Activated B cell treated with CpG ODN at 0.5 μM for 24 hours (primary cell): ENCODE measurements around the gene MLPH. TPM values are rescaled to one million over a fixed set of nuclear protein-coding genes. Genes with fewer than 3 reads are reported as not detected.

Experiments
- ATAC-seq: fragments of 200-7000 bp; cut with Tn5 transposase; one replicate; pipeline ENCODE4 v1.10.0; 2021; ENCODE audit warnings: low read depth, mild to moderate bottlenecking, moderate library complexity
- CTCF ChIA-PET: fragments of 350-600 bp; sonication (Branson Sonifier 250); formaldehyde crosslinking; loops from one replicate; lab custom pipeline; 2021; ENCODE audit warnings: antibody characterized with exemption; lab: Charles Lee
- POLR2A ChIA-PET: fragments of 350-600 bp; sonication (Branson Sonifier 250); formaldehyde crosslinking; loops from one replicate; lab custom pipeline; 2021; ENCODE audit warnings: antibody characterized with exemption; lab: Charles Lee
- DNase-seq: peaks from one replicate; pipeline ENCODE4 v3.0.0; 2022
- H3K27ac Mint-ChIP-seq: one replicate; pipeline ENCODE4 v1.8.0; 2020; ENCODE audit warnings: mixed read lengths
- H3K27me3 Mint-ChIP-seq: one replicate; pipeline ENCODE4 v1.8.0; 2021; ENCODE audit warnings: mixed read lengths
- H3K36me3 Mint-ChIP-seq: one replicate; pipeline ENCODE4 v1.8.0; 2021; ENCODE audit warnings: low read depth, mixed read lengths
- H3K4me1 Mint-ChIP-seq: one replicate; pipeline ENCODE4 v1.8.0; 2021; ENCODE audit warnings: mixed read lengths
- H3K4me3 Mint-ChIP-seq: one replicate; pipeline ENCODE4 v1.8.0; 2020; ENCODE audit warnings: mild to moderate bottlenecking, mixed read lengths
- H3K9me3 Mint-ChIP-seq: one replicate; pipeline ENCODE4 v1.8.0; 2020; ENCODE audit warnings: mixed read lengths
- intact Hi-C: fragments of 100-400 bp; cut with micrococcal nuclease; formaldehyde crosslinking; loops from one replicate; pipeline ENCODE4 v1.15.1; 2024
- total RNA-seq: library from RNA; stranded (reverse); gene quantifications from 2 replicates; pipeline ENCODE4 v1.2.3, GENCODE V29; 2022
- TF ChIP-seq, protein P1 (sequence below): fragments of 200-600 bp; IDR thresholded peaks from one replicate; pipeline ENCODE4 v1.8.0; 2022; ENCODE audit warnings: antibody characterized with exemption, mild to moderate bottlenecking

MLPH gene
- not detected in 2 replicates for total RNA-seq

GRCh38 chr2:237486819-237487448 lies at the start of gene MLPH:
Gene MLPH, plus strand, starts transcription at chr2:237487251. Its CDS starts 6,176 bp downstream, at chr2:237493427.
- no peak for DNase-seq
- intact Hi-C loops: no loop called here
- H3K4me1 Mint-ChIP-seq: peaks cover 3% of the 10 kb centered on the region
- no peak for ATAC-seq
- no peak within 1 kb of the TSS for H3K27ac Mint-ChIP-seq
- ChIA-PET POLR2A (no interaction called here), CTCF (no interaction called here)
- no peaks in the 10 kb centered on the region for H3K36me3 Mint-ChIP-seq
- TF ChIP-seq, protein P1, sequence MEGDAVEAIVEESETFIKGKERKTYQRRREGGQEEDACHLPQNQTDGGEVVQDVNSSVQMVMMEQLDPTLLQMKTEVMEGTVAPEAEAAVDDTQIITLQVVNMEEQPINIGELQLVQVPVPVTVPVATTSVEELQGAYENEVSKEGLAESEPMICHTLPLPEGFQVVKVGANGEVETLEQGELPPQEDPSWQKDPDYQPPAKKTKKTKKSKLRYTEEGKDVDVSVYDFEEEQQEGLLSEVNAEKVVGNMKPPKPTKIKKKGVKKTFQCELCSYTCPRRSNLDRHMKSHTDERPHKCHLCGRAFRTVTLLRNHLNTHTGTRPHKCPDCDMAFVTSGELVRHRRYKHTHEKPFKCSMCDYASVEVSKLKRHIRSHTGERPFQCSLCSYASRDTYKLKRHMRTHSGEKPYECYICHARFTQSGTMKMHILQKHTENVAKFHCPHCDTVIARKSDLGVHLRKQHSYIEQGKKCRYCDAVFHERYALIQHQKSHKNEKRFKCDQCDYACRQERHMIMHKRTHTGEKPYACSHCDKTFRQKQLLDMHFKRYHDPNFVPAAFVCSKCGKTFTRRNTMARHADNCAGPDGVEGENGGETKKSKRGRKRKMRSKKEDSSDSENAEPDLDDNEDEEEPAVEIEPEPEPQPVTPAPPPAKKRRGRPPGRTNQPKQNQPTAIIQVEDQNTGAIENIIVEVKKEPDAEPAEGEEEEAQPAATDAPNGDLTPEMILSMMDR: no peak
- peaks cover 14% of the 10 kb centered on the region for H3K9me3 Mint-ChIP-seq
- peaks cover 34% of the 10 kb centered on the region for H3K27me3 Mint-ChIP-seq
- no peak within 1 kb of the TSS for H3K4me3 Mint-ChIP-seq

DNA sequence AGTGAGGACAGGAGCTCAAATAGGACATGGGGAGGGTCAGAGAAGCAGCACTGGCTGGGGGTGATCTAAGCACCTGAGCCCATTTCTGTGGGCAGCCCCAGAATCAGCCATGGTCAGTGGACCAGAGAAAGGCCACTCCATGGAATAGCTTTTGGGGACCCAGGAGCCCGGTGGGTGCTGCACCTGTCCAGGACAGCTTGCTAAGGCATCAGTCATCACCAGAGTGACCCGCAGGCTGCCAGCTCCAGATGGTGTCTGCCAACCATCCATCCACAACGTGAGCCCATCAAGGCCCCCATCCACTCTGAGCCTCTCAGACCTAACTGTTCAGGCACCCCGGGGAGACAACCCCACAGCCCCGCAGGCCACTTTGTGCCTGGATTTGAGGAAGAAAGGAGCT lies 49.5 kb upstream of the MLPH start:
- Mint-ChIP-seq H3K4me1 (peaks cover 19% of the 10 kb centered on the region), H3K4me3 (no peak overlapping the region), H3K27ac (no peak overlapping the region), H3K27me3 (peaks cover 9% of the 10 kb centered on the region), H3K9me3 (peaks cover 2% of the 10 kb centered on the region), H3K36me3 (no peaks in the 10 kb centered on the region)
- DNase-seq: no peak
- no peak for ATAC-seq
- POLR2A ChIA-PET: no interaction called here
- CTCF ChIA-PET: no interaction called here
- TF ChIP-seq, protein P1: no peak
- intact Hi-C loops: no loop called here

DNA sequence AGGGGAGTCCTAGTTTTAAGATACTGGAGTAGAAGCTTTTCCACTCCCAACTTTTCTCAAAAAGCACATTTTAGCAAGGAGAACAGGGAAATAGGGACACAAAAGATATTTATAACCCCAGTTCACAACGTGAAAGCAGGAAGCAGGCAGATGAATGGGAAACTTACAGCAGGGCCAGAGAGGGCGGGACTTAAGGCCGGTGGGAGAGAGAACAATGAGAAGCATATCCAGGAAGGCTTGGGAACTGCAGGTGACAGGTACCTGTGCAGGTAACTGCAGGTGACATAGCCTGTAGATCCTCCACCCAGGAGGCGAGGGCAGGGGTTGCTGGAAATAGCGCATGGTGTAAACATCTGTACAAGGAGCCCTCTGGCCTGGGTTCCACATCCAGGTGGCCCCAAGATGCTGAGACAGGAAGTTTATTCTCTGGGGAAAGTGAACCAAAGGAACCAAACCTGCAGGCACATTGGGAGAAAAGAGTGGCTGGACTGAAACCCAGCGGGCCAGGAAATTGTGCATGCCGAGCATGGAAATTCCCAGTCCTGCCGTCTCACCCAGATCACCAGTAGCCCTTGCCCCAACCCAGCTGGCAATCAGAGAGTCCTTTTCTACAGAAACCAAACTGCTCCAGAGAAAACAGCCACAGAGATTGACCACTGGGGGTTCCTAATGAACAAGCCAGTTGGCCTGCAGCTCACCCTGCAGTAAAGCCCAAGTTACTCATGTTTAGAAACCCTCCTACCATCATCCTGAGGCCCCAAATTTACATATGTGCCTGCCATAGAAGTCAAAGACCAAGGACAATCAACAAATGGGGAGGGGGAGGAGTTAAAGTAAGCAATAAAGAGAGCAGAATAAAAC lies 48.7 kb upstream of the MLPH start:
- POLR2A ChIA-PET: no interaction called here
- ATAC-seq (no peak), DNase-seq (no peak)
- TF ChIP-seq, protein P1: no peak
- Mint-ChIP-seq H3K4me1 (peaks cover 14% of the 10 kb centered on the region), H3K4me3 (no peak overlapping the region), H3K27ac (no peak overlapping the region), H3K9me3 (peaks cover 2% of the 10 kb centered on the region), H3K36me3 (no peaks in the 10 kb centered on the region), H3K27me3 (peaks cover 7% of the 10 kb centered on the region)
- intact Hi-C loops: no loop called here
- CTCF ChIA-PET: no interaction called here

- H3K9me3 Mint-ChIP-seq: peaks cover 2% of the 10 kb centered on the region
- no peak for ATAC-seq
- POLR2A ChIA-PET: no interaction called here
Measured at GRCh38 chr2:237440819-237441281, 46.2 kb upstream of the MLPH start.

More at GRCh38 chr2:237440819-237441281, 46.2 kb upstream of the MLPH start:
- TF ChIP-seq, protein P1: no peak
- Mint-ChIP-seq H3K4me3 (no peak overlapping the region), H3K4me1 (no peaks in the 10 kb centered on the region), H3K27ac (no peak overlapping the region), H3K27me3 (peaks cover 10% of the 10 kb centered on the region), H3K36me3 (no peaks in the 10 kb centered on the region)
- DNase-seq: no peak
- intact Hi-C loops: no loop called here
- CTCF ChIA-PET: no interaction called here
